GM19452 (cell line): Measurements from ENCODE around the gene FGF19.

Source experiments
- ATAC-seq: cut with Tn5 transposase; IDR thresholded peaks from one replicate; pipeline ENCODE4 v1.9.1; 2021; ENCODE audit not compliant: unreplicated experiment

The FGF19 gene, protein sequence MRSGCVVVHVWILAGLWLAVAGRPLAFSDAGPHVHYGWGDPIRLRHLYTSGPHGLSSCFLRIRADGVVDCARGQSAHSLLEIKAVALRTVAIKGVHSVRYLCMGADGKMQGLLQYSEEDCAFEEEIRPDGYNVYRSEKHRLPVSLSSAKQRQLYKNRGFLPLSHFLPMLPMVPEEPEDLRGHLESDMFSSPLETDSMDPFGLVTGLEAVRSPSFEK

DNA sequence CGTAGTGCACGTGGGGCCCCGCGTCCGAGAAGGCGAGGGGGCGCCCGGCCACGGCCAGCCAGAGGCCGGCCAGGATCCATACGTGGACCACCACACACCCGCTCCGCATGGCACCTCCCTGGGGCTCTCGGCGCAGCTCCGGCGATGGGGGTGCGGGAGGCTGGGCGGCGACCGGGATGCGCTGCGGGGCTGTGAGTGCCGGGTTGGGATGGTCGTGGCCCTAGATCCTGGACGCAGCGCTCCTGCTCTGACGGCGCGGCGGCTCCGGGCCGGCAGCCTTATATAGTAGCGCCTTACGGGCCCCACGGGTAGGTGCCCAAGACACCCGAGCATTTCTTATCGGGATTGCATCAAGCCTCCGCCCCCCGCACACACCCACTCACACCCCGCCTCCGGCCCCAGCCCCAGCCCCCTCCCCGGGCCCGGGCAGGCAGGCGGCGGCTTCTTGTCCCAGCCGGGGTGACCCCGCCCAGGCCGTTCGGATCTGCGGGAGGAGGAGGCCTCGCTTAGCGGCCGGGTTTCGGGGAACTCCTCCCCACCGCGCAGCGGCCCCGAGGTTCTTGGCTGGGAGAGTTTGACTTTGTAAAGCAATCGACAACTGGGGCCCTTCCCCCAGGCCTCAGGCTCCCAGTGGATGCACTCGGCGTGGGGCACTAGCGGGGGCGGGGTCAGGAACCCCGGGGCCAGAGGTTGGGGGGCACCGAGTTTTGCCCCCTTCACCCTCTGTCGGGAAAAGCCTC lies at the start of gene FGF19:
TSS of gene FGF19 (minus strand) at position 255 of the 740 bp plus-strand sequence. CDS start at position 109, 146 bp downstream.
- ATAC-seq: no peak

DNA sequence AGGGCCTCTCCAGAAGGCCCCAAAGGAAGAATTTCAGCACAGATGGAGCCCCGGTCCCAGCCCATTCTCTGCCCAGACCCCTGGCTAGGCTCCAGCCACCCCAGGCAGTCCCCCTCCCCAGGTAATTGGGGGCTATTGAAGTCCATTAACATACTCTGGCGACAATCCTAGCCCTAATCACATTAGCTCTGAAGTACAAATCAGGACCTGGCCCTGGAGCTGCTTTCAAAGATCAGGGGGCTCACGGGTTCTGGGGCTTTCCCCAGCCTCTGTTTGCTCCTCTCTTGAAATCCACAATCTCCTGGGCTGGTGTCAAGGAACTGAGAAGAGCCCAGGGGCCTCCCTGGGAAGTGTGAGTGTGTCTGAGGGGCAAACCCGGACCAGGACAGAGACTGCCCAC lies 49.1 kb upstream of the FGF19 start:
- no peak for ATAC-seq

DNA sequence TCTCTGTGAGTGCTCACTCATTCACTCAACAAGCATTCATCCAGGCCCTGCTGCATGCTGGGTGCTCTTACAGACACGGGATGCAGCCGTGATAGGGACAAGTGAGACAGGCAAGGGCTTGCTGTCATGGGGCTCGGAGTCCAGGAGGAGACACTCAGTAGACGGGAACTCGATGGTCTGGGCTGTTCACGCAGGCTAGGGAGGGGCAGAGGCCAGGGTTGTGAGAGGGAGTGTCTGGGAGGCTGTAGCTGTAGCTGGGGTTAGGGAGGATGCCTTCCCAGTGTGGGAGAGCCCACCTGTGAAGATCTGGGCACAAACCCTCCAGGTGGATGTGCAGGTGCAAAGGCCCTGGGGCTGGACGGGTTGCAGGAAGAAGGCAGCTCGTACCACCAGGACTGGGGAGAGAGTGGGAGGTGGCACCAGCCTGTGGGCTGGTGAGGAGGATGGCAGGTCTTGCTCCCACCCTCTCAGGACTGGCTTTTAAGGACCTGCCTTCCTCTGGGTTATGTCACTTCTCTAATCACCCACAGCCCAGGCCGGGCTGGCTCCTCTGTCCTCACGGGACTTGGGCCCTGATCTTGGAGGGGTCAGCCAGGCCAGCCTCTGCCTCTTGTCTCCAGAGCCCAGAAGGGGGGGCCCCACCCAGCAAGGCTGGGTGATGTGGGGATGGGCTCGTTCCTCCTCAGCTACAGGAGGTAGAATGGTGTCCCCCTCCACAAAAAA lies 47.2 kb upstream of the FGF19 start:
- ATAC-seq: no peak

GRCh38 chr11:69750108-69750850 lies 46.5 kb upstream of the FGF19 start:
- ATAC-seq: no peak

GRCh38 chr11:69748637-69749036 lies 44.8 kb upstream of the FGF19 start:
- no peak for ATAC-seq

DNA sequence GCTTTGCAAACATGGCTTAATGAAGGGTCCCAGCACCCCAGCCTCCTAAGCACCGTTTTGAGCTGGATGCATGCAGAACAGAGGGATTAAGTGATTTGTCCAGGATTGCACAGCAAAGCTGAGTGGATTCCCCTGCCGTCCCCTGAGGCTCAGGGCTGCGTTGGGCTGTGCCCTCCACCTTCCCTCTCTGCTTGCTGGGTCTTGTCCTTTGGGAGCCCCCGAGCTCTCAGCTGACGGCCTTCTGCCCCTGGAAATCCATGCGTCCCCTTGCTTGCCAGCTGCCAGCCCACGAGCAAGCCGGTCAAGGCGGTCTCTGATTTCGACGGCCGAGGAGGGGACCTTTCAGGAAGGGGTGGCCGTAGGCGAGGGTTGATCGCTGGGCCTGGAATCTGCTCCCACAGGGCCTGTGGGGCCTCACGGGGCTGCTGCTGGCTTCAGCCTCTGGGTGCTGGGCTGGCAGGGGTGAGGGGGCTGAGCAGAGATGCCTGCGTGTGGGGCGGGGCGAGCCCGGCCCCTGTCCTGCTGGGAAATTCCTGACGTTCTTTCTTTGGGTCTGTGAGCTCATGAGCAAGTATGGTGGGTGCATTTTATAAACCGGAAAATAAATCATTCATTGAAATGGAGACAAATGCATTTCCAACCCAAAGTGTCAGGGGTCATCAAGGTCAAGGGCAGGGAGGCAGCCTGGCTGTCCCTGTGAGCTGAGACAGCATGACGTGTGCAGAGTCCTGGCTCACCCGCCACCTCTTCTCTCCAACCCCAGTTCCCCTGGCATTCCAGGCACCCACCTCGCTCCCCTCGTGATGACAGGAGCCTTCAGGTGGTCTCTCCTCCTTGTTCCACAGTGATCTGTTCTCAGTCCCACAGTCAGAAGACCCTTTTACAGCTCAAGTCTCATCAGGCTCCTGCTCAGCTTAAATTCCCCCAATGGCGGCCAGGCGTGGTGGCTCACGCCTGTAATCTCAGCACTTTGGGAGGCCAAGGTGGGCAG lies 43.2 kb upstream of the FGF19 start:
- no peak for ATAC-seq

DNA sequence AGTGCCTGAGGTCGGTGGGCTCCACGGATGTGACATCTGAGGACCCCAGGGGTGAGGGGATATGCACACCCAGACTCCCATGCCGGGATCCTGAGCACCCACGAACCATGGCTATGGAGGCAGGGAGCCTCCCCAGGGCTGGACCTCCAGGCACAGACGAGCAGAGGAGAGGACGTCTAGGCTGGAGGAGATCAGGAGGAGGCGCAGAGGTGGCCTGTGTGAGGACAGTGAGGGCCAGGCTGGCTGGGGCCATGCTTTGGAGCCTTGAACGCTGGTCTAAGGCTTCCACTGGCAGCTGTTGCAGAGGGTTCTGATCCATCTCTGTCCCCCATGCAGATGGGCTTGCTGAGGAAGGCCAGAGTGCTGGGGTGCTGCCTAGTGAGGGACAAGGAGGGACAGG lies 42.3 kb upstream of the FGF19 start:
- ATAC-seq: no peak

DNA sequence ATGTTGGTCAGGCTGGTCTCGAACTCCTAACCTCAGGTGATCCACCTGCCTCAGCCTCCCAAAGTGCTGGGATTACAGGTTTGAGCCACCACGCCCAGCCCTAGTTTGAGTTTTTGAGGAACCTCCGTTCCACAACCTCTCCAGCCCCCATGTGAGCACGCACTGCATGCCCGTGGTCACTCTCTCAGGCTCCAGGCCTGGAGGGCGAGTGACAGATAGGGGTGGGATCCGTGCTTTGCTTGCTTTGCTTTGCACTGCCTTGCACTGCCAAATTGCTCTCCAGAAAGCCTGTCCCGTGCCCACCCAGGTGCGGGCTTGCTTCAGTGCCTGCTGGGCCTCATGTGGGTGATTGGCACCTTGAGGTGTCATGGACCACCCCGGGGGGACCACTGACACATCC lies 41.4 kb upstream of the FGF19 start:
- no peak for ATAC-seq

GRCh38 chr11:69744435-69744834 lies 40.6 kb upstream of the FGF19 start:
- no peak for ATAC-seq

DNA sequence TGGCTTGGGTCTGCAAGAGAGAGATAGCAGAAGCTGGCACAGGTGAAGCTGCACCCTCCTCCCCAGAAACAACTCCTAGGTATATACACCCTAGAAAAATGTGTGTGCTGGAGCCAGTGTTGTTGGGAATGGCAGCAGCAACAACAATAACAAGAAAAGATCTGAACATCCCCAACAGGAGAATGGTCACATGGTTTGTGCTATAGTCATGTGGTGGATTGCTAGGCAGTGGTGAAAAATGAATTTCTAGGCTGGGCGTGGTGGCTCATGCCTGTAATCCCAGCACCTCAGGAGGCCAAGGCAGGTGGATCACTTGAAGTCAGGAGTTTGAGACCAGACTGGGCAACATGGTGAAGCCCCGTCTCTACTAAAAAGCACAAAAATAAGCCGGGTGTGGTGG lies 31.0 kb upstream of the FGF19 start:
- no peak for ATAC-seq

DNA sequence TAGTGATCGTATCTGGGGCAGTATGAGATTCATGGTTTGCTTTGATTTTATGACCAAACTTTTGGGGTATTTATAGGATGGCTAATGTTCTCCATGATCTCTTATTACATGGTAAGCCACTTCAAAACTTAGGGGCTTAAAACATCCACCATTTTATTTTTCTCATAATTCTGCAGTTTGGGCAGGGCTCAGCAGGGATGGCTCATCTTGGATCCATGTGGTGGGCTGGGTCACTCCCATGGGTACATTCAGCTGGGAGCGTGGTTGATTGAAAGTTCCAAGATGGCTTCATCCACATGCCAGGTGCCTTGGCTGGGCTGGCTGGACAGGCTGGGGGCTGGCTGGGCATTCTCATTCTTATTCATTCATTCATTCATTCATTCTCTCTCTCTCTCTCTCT lies 30.5 kb upstream of the FGF19 start:
- no peak for ATAC-seq

DNA sequence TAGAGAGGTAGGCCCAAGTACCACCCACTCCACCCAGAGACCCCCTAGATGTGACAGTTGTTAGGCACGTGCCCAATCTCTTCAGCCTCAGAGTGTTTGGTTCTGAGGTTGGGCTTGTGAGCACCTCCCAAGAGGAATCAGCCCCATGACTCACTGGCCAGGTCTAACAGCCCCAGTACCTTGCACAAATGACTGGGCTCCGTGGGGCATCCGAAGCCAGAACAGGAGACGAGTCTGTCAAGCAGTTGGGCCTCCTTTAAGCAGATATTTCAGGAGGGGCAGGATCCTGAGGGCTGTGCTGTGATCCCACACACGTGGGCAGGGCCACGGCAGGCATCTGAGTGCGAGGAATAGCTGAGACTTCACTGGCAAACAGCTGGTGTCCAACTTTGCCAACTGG lies 29.1 kb upstream of the FGF19 start:
- ATAC-seq: no peak

DNA sequence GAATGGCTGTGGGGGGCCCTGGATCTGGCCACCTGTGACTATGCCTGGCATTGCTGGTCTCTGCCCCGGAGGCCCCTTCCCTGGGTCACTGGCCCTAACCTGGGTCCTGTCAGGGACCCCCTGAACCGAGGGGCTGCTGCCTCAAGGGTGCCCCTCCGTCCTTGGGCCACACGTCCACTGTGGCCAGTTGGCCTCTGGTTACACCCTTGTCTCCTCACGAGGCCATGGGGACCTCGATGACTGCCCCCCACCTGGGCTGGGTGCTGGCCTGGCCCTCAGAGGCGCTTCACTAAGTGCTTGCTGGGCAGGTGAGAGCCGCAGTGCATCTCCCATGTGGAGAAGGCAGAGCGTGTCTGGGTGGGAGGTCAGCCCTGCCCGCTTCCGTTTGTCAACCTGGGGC lies 27.3 kb upstream of the FGF19 start:
- no peak for ATAC-seq

GRCh38 chr11:69730500-69730899 lies 26.7 kb upstream of the FGF19 start:
- no peak for ATAC-seq

DNA sequence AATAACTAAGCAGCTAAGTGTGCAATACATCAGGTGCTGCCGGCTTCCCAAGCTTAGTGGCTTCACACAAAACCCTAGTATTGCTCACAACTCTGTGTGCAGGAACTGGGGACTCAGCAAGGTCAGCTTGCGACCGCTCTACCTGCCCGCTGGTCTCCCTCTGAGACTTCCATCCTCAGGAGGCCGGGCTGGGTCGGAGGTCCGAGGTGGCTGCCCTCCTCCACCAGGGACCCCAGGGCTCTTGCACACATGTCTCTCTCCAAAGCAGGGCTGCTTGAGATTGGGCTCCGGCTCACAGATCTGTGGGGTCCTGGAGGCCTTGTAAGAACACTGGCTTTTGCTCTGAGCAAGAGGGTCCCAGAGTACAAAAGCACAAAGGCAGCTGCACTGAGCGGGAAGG lies 25.4 kb upstream of the FGF19 start:
- ATAC-seq: no peak

DNA sequence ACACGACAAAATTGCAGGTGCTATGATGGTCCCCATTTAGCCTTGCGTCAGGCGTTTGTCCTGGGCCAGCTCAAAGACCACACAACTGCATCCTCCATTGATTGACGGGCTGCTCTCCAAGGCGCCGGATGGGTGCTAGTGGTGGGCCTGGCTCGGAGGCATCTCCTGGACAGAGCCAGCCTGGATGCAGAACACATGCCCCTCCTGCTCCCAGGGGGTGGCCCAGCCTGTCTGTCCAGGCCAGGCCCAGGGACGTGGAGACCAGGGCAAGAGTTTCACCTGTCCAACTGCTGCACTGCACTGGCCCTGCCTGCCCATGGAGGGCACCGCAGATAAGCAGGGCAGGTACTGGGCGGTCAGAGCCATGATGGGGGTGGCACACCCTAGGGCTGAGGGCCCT lies 23.4 kb upstream of the FGF19 start:
- no peak for ATAC-seq

DNA sequence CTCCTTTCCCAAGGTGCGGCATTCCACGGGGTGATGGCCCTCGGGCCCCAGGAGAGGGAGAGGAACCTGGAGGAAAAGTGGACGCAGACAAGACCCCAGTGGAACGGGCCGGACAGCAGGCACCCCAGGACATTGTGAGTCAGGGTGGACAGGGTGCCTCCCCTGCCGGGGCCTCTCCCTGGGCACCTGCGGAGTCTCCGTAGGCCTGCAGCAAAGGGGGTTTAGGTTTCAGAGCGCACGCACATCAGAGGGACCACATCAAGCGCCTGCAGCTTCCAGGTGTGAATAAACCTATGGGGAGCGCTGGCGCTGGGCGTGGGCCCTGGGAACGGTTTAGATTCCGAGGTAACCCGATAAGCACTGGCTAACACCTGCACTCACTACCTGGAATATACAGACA lies 22.7 kb upstream of the FGF19 start:
- ATAC-seq: no peak

DNA sequence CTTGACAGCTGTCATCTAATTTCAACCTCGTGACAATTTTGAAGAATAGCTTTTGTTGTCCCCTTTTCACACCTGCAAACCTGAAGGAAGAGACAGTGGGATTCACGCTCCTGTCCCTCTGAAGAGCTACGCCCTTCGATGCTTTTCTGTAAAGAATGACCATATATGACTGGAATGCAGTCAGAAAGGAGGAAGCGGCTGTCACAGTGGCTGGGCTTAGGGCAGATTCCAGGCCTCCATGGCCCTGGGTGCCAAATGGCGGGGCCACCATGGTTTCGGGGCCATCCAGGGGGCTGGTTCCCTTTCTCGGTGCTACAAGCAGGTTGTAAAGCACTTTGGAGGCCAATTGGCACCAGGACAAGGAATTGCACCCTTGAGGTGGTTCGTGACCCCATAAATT lies 22.2 kb upstream of the FGF19 start:
- ATAC-seq: no peak

DNA sequence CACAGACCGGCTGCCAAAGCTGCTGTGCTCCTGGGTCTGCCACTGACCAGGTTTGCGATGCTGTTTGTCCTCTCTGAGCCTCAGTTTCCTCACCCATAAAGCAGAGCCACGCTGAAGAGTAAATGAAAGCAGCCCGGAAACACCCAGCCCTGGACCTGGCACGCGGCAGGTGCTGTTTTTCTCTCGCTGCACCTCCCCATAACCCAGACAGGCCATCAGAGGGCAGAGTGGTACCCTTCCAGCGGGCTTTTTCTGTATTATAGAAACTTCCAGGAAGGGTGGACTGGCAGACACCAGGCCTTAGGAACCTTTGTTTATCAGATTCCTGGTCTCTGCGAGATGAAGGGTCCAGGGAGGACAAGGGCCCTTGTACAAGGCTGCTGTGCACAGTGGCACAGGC lies 17.9 kb upstream of the FGF19 start:
- ATAC-seq: no peak

DNA sequence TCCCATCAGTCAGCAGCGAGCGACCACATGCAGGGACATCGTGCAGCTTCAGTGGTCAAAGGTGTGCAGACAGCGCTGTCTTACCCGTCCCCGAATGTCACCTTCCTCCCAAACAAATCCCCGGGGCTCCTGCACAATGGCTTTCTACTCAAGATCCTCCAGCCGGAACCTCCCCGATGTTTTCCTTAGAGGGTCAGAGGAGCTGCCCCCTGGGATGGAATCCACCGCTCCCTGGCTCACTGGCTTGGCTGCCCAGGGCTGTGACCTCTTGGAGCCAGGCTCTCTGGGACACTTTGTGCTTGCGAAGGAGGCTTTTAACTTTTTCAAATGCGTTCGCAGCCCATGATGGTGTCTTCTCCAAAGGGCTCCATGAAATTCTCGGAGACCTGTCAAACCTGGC lies 17.3 kb upstream of the FGF19 start:
- ATAC-seq: no peak
